Lower leg skin (tissue), 4 donors: Measurements from ENCODE around the gene ETNK2. TPM values are rescaled to one million over a fixed set of nuclear protein-coding genes. Genes with fewer than 3 reads are reported as not detected.

Experiments
- DNase-seq, 2 donors: peaks; one replicate each; pipeline ENCODE4 v3.0.0-alpha.2; 2019; ENCODE audit warnings: low spot score in 2 of 2
- H3K4me3 ChIP-seq: fragments of 200-600 bp; sonication (generic); 2 replicates; pipeline ENCODE4 v1.5.1; 2017; ENCODE audit warnings: mild to moderate bottlenecking, low read depth; ENCODE audit not compliant: poor library complexity, severe bottlenecking
- POLR2A ChIP-seq, 2 donors: fragments of 450-650 bp; IDR thresholded peaks; one replicate each; pipeline ENCODE4 v1.6.1; 2016 to 2017; ENCODE audit warnings: antibody characterized with exemption in 2 of 2, mild to moderate bottlenecking in 1 of 2, moderate library complexity in 1 of 2
- WGBS, 2 donors: methylation state at CpG; one replicate each; pipeline ENCODE4 v1.1.5; 2018; 5-methylcytosine and 5-hydroxymethylcytosine counted together
- intact Hi-C: fragments of 100-400 bp; cut with DNase I; formaldehyde crosslinking; loops from one replicate; pipeline ENCODE4 v1.15.0; 2023; ENCODE audit warnings: low total_unique reads
- total RNA-seq, 4 donors: library from RNA; depleted of rRNA; stranded (reverse); fragments of >200 nt; gene quantifications; one replicate each; pipeline ENCODE4 v1.1.0, GENCODE V29; 2016
- TF ChIP-seq, protein P1 (sequence below), 3 donors: fragments of 450-650 bp; IDR thresholded peaks; one replicate each; pipeline ENCODE4 v1.5.1; 2016; ENCODE audit warnings: antibody characterized with exemption in 3 of 3, mild to moderate bottlenecking in 3 of 3, moderate library complexity in 2 of 3

The ETNK2 gene
- total RNA-seq, 4 donors from 2014 or later = 21.5 to 53.8 (median 42.6) TPM

DNA sequence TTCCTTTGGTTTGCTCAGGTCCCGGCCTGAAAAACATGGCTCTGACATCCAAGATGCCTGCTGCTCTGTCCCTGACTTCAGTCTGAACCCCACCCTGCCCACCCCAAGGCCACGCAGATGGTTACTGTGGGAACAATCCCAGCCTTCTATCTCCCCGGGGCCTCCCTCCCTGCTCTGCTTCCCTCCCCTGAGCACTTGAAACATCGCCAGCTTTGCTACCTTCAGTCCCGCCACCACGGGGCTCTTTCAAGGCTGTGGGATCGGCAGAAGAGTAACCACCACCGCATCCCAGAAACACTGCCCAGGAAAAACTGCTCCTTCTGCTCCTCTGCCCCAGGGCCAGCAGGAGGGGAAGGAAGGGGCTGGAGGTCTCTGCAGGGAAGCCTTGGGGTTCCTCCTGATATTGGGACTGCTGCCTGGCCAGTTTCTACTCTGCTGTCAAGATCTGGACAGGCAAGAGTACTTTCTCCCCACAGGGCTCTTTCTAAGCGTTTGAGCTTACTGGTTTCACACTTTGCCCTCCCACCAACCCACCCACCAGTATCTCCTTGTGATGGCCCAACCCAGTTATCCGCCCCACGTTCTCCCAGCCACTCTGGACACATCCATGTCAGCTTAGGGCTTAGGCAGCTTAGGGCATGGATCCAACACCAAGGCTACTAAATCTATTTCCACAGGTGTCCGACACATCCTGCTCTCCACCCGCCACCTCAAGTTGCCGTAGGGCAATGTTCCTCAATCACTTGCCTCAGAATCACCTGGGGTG is 8.4 kb downstream of the ETNK2 start:
- intact Hi-C loops = no loop called here

DNA sequence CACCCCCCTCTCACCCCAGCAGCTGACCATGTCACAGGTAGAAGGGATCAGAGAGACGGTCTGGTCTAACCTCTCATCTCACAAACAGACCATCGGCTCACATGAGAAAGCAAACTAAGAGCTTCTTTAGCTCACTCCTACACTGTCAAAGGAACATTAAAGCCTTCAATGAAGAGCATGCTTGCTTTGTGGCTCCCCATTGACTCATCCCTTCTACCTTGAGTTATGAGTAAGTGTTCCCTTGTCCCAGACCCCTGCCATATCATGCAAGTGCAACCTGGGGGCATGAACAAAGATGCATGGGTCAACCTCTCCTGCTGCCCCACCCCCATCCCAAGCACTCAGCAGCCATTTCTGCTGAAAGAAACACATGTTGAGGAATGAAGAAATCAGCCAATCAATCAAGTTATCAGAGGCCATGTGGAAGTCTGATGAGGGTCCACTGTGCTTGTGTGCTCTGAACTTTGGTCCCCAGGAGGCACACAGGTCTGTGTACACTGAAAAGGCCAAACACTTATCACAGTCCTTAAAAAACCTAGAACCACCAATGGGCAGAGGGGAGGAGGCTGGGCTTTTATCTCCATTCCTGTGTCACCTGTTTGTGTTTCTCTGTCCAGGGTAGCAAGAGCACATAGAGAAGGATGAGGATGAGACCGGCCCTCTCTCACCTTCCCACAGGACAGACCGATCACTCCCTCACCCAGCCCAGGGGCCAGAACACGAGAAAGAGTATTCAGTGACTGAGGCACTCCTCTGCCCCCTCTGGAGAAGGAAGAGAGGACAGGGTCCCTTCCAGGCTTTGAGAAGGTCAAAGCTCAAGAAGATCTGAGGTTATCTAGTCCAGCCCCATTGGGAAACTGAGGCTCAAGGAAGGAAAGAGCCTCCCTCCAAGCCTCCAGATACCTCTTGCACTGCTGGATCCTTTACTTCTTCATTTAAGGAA is 9.5 kb downstream of the ETNK2 start:
- TF ChIP-seq, protein P1, sequence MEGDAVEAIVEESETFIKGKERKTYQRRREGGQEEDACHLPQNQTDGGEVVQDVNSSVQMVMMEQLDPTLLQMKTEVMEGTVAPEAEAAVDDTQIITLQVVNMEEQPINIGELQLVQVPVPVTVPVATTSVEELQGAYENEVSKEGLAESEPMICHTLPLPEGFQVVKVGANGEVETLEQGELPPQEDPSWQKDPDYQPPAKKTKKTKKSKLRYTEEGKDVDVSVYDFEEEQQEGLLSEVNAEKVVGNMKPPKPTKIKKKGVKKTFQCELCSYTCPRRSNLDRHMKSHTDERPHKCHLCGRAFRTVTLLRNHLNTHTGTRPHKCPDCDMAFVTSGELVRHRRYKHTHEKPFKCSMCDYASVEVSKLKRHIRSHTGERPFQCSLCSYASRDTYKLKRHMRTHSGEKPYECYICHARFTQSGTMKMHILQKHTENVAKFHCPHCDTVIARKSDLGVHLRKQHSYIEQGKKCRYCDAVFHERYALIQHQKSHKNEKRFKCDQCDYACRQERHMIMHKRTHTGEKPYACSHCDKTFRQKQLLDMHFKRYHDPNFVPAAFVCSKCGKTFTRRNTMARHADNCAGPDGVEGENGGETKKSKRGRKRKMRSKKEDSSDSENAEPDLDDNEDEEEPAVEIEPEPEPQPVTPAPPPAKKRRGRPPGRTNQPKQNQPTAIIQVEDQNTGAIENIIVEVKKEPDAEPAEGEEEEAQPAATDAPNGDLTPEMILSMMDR (IDR thresholded peaks at IDR 0.05) = no peak
- no peak for TF ChIP-seq POLR2A (IDR thresholded peaks at IDR 0.05)
- no peak for DNase-seq
- intact Hi-C loops = no loop called here
- 96 to 97% methylated on average over 5 of the region's 5 CpGs for WGBS, 2 donors
- H3K4me3 ChIP-seq = no peak overlapping the region

More for the DNA sequence above, 8.4 kb downstream of the ETNK2 start:
- TF ChIP-seq POLR2A (IDR thresholded peaks at IDR 0.05) = no peak
- WGBS, 2 donors = 81 to 87% methylated on average over 14 of the region's 14 CpGs
- DNase-seq = no peak
- H3K4me3 ChIP-seq = no peak overlapping the region

DNA sequence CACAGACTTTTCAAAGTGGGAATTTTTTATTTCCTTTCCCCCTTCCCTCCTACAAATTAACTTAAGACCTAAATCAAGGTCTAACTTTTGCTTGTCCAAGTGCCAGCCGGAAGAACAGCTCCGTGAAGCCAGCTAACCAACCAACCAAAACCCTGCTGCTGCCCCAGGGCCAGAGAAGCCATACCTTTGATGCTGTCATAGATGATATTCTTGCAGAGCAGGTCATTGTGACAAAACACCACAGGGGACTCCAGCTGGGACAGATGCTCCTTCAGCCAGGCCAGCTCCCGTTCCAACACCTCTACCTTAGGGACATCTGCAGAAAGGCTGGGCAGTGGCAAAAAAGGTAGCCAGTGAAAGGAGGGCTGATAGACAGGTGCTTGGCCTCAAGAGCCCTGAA is 10.7 kb downstream of the ETNK2 start:
- TF ChIP-seq, protein P1 (IDR thresholded peaks at IDR 0.05) = no peak
- TF ChIP-seq POLR2A (IDR thresholded peaks at IDR 0.05) = no peak
- intact Hi-C loops = no loop called here
- WGBS, 2 donors = 90 to 93% methylated on average over 3 of the region's 3 CpGs
- H3K4me3 ChIP-seq = no peak overlapping the region
- no peak for DNase-seq

DNA sequence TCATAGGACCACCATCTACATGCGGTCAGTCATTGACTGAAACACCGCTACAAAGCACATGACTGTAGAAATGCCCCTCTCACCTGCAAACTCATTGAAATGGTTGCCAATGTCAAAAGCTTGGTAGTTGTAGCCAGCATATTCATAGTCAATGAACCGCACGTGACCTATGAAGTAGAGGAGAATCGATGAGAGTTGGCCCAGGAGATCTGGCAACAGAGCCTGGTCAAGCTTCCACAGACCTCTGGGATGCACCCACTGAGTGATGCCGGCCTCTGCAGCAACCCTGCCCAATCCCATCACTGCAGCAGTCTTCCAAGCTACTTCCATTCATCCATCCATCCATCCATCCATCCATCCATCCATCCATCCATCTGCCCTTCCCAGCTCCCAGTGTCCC is 11.9 kb downstream of the ETNK2 start:
- 95% methylated on average over 6 of the region's 6 CpGs for WGBS, 2 donors
- no peak overlapping the region for H3K4me3 ChIP-seq
- DNase-seq = no peak
- intact Hi-C loops = no loop called here
- TF ChIP-seq POLR2A (IDR thresholded peaks at IDR 0.05) = no peak
- TF ChIP-seq, protein P1 (IDR thresholded peaks at IDR 0.05) = no peak

DNA sequence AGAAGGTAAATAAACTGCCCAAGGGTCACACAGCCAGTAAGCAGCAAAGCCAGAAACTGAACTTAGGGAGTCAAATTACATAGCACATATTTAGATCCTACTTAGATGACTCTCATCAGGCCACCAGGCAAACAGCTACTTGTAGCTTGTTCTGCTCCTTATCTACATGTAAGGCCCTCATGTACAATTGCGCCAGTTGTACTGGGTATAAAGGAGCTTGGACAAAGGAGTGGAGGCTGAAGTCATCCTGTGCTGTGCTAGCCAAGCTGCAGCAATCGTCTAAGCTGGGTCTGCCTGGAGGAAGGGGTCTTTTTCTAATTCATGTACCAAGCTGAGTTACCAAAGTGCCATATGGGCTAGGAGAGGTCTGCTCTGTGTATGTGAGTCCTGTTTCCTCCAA is 12.8 kb downstream of the ETNK2 start:
- H3K4me3 ChIP-seq = no peak overlapping the region
- DNase-seq = no peak
- intact Hi-C loops = no loop called here
- WGBS, 2 donors = 88 to 92% methylated on average over 2 of the region's 2 CpGs
- no peak for TF ChIP-seq POLR2A (IDR thresholded peaks at IDR 0.05)
- TF ChIP-seq, protein P1 (IDR thresholded peaks at IDR 0.05) = no peak

DNA sequence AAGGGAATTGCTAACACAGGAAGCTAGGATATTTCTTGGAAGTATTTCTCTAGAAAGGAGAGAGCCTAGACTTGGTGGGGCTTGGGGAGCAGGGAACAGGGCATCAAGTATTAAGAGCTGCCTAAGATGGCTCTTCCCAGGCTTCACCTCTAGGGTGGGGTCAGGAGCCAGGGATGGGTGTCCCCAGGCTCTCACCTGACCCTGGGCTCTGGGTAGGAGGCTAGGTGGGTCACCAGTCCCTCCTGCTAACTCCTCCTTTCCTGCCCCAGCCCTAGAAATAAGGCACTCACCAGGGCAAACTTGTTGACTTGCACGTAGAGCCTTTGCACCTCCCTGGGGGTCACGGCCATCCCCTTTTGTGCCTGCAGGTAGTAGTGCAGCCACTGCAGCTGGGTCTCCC is 15.0 kb downstream of the ETNK2 start:
- TF ChIP-seq, protein P1 (IDR thresholded peaks at IDR 0.05) = no peak
- 72 to 79% methylated on average over 2 of the region's 2 CpGs for WGBS, 2 donors
- intact Hi-C loops = no loop called here
- no peak for DNase-seq
- no peak overlapping the region for H3K4me3 ChIP-seq
